Stimulated activated CD4-positive, alpha-beta T cell treated with anti-CD3 and anti-CD28 coated beads, Interleukin-4, amount 100 ng/mL, for 4 hours (primary cell): ENCODE data around the gene DRG2.

ENCODE experiments used
- DNase-seq, 2 experiments: peaks; one replicate each; pipeline ENCODE4 v3.0.0-alpha.2; 2020

The DRG2 gene

GRCh38 chr17:18144855-18145254, 57.1 kb downstream of the DRG2 start:
- no peak for DNase-seq

GRCh38 chr17:18145811-18146210, 58.1 kb downstream of the DRG2 start:
- DNase-seq, result no peak

GRCh38 chr17:18146259-18146658, 58.5 kb downstream of the DRG2 start:
- no peak for DNase-seq

- DNase-seq, result no peak
These were observed 59.2 kb downstream of the DRG2 start for GRCh38 chr17:18146980-18147379.

- no peak for DNase-seq
These were observed 60.8 kb downstream of the DRG2 start for GRCh38 chr17:18148586-18148985.

GRCh38 chr17:18151290-18151689, 63.5 kb downstream of the DRG2 start:
- no peak for DNase-seq

GRCh38 chr17:18155179-18155578, 67.4 kb downstream of the DRG2 start:
- no peak for DNase-seq

GRCh38 chr17:18156171-18156975, 68.6 kb downstream of the DRG2 start:
- no peak for DNase-seq

GRCh38 chr17:18156976-18157280, 69.2 kb downstream of the DRG2 start:
- no peak for DNase-seq
